ENCODE results near the gene SYNE3.
A peak's percentile ranks its signal among the peaks of the same experiment; 100 is the strongest.

DNA sequence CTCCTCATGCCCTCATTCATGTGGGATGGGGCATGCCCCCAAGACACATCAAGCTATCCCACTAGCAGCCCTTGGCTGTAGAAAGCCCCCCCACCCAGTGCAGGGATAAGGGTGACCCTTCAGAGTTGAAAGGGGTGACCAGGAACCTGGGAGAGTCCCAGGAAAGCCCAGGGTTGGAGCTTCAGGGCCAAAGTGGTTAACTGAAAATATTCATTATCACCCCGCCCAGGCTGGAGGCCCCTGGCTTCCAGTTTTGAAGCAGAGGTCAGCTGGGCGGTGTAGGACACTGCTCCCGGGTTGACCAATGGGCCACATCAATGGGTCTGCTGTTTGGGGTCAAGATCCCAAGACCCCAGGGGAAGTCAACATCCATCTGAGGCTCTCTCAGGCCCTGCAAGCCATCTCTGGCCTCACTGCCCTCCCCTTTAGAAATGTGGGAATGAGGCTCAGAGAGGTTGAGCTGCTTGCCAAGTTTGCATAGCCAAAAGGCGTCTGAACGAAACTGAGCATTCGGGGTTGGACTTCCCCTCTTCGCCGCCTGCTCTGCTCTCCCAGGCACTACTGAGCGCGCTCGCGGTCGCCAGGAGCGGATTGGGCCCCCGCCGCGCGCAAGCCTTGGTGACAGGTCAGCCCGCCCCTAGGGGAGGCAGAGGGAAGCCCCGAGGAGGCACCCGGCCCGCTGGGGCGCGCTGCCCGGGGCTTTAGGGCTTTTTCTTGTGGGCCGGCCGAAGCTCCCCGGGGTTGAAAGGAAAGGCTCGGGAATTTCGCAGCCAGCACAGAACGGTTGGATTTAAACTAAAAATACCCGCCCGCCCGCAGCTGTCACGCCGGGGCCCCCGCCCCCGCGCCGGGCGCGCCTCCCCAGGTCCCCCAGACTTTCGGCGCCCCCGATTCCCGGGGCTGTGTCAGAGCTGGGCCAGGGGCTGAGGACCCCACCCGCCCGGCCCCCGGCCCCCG lies 576 bp downstream of the SYNE3 start:
- no peak for TF ChIP-seq EZH2phosphoT487 (IDR thresholded peaks at IDR 0.05; ENCODE audit: borderline replicate concordance, low read length)
- TF ChIP-seq, protein P1, sequence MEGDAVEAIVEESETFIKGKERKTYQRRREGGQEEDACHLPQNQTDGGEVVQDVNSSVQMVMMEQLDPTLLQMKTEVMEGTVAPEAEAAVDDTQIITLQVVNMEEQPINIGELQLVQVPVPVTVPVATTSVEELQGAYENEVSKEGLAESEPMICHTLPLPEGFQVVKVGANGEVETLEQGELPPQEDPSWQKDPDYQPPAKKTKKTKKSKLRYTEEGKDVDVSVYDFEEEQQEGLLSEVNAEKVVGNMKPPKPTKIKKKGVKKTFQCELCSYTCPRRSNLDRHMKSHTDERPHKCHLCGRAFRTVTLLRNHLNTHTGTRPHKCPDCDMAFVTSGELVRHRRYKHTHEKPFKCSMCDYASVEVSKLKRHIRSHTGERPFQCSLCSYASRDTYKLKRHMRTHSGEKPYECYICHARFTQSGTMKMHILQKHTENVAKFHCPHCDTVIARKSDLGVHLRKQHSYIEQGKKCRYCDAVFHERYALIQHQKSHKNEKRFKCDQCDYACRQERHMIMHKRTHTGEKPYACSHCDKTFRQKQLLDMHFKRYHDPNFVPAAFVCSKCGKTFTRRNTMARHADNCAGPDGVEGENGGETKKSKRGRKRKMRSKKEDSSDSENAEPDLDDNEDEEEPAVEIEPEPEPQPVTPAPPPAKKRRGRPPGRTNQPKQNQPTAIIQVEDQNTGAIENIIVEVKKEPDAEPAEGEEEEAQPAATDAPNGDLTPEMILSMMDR (conservative IDR thresholded peaks at IDR 0.05; ENCODE audit: low read depth, low read length), result peak; percentile 31; the same call in 1 of the 2 replicates
